ENCODE data around the gene RAD9A. TPM values are rescaled to one million over a fixed set of nuclear protein-coding genes. Genes with fewer than 3 reads are reported as not detected.
A peak's percentile ranks its signal among the peaks of the same experiment; 100 is the strongest.

The RAD9A gene
- total and polyA plus RNA-seq, 9 of the 15 experiments (the other 6 are each of a cell fraction or from before 2014, with no cell fraction given), result 1.4 to 41.2 (median 16.1) TPM

DNA sequence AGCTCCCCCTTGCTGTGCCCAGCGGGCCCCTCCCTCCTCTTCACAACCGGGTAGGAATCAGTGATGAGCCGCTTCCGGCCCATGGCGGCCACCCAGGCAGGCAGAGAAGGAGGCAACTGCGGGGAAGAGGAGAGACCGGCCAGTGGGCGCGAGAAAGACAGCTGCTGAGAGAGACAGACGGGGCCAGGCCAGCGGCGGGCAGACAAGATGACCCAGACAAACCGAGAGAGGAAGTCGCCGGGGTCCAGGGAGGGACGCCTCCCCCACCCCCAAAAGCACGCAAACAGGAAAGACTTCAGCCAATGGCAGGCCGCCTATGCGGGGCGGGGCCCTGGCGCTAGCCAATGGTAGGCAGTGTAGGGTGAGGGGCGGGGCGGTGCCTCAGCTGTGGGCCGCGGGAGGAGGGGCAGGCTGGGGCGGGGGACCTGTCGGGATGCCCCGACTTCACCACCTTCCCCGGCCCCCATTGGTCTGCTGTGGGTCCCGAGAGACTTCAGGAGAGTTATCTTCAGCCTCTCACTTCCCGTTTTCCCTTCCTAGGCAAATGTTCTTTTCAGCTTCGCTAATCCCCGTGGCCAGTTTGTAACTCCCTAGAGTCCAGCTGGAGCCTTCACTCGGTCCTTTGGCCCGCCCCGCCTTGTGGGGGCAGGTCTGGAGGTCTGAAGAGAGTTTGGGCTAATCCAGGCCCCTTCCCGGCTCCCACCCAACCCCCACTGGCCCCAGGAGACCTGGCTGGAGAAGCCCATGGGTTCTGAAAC is 38.3 kb upstream of the RAD9A start, which contains the start of gene POLD4 (continued):
- TF ChIP-seq, protein P1, sequence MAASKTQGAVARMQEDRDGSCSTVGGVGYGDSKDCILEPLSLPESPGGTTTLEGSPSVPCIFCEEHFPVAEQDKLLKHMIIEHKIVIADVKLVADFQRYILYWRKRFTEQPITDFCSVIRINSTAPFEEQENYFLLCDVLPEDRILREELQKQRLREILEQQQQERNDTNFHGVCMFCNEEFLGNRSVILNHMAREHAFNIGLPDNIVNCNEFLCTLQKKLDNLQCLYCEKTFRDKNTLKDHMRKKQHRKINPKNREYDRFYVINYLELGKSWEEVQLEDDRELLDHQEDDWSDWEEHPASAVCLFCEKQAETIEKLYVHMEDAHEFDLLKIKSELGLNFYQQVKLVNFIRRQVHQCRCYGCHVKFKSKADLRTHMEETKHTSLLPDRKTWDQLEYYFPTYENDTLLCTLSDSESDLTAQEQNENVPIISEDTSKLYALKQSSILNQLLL (CRISPR knock-in tag; IDR thresholded peaks at IDR 0.05; ENCODE audit: borderline replicate concordance), result no peak
- peak; percentile 82 for TF ChIP-seq CHD2 (IDR thresholded peaks at IDR 0.05; ENCODE audit: low read depth, low read length)
- TF ChIP-seq TAF1 (IDR thresholded peaks at IDR 0.05; ENCODE audit: control insufficient read depth, extremely low read depth, insufficient read depth, low read length, severe bottlenecking), result peak; percentile 74
- peak; percentile 89 for TF ChIP-seq SUPT5H (IDR thresholded peaks at IDR 0.05)
- TF ChIP-seq KLF1 (tag; IDR thresholded peaks at IDR 0.05), result no peak
- TF ChIP-seq, protein P2, sequence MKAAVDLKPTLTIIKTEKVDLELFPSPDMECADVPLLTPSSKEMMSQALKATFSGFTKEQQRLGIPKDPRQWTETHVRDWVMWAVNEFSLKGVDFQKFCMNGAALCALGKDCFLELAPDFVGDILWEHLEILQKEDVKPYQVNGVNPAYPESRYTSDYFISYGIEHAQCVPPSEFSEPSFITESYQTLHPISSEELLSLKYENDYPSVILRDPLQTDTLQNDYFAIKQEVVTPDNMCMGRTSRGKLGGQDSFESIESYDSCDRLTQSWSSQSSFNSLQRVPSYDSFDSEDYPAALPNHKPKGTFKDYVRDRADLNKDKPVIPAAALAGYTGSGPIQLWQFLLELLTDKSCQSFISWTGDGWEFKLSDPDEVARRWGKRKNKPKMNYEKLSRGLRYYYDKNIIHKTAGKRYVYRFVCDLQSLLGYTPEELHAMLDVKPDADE (conservative IDR thresholded peaks at IDR 0.05; ENCODE audit: control insufficient read depth, low read depth, low read length), result peak; percentile 38; the same call in 1 of the 2 replicates
- 0 out of 2 replicates have a peak, but pooled peaks have one; percentile 55 for TF ChIP-seq ZNF57 (CRISPR knock-in tag; IDR thresholded peaks at IDR 0.05)
- TF ChIP-seq TCF7 (IDR thresholded peaks at IDR 0.05; ENCODE audit: borderline replicate concordance), result no peak
- TF ChIP-seq RB1 (IDR thresholded peaks at IDR 0.05; ENCODE audit: low read depth), result no peak
- TF ChIP-seq, protein P3, sequence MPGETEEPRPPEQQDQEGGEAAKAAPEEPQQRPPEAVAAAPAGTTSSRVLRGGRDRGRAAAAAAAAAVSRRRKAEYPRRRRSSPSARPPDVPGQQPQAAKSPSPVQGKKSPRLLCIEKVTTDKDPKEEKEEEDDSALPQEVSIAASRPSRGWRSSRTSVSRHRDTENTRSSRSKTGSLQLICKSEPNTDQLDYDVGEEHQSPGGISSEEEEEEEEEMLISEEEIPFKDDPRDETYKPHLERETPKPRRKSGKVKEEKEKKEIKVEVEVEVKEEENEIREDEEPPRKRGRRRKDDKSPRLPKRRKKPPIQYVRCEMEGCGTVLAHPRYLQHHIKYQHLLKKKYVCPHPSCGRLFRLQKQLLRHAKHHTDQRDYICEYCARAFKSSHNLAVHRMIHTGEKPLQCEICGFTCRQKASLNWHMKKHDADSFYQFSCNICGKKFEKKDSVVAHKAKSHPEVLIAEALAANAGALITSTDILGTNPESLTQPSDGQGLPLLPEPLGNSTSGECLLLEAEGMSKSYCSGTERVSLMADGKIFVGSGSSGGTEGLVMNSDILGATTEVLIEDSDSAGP (CRISPR knock-in tag; IDR thresholded peaks at IDR 0.05), result no peak
- TF ChIP-seq ADNP (tag; IDR thresholded peaks at IDR 0.05), result no peak
- TF ChIP-seq, protein P4, sequence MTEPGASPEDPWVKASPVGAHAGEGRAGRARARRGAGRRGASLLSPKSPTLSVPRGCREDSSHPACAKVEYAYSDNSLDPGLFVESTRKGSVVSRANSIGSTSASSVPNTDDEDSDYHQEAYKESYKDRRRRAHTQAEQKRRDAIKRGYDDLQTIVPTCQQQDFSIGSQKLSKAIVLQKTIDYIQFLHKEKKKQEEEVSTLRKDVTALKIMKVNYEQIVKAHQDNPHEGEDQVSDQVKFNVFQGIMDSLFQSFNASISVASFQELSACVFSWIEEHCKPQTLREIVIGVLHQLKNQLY (CRISPR knock-in tag; conservative IDR thresholded peaks at IDR 0.05), result 0 out of 4 replicates have a peak, but pooled peaks of 1 of the 2 experiments have one; percentile 11
